Measurements from ENCODE around the gene ACBD3.

The ACBD3 gene

GRCh38 chr1:226128487-226129075, 58.0 kb downstream of the ACBD3 start:
- Histone ChIP-seq H3K27ac (peak overlapping the region in 1 of 2 donors; percentile 51), H3K4me3 (no peak overlapping the region)
- TF ChIP-seq, protein P1, sequence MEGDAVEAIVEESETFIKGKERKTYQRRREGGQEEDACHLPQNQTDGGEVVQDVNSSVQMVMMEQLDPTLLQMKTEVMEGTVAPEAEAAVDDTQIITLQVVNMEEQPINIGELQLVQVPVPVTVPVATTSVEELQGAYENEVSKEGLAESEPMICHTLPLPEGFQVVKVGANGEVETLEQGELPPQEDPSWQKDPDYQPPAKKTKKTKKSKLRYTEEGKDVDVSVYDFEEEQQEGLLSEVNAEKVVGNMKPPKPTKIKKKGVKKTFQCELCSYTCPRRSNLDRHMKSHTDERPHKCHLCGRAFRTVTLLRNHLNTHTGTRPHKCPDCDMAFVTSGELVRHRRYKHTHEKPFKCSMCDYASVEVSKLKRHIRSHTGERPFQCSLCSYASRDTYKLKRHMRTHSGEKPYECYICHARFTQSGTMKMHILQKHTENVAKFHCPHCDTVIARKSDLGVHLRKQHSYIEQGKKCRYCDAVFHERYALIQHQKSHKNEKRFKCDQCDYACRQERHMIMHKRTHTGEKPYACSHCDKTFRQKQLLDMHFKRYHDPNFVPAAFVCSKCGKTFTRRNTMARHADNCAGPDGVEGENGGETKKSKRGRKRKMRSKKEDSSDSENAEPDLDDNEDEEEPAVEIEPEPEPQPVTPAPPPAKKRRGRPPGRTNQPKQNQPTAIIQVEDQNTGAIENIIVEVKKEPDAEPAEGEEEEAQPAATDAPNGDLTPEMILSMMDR (IDR thresholded peaks at IDR 0.05) = no peak
- no peak for DNase-seq (ENCODE audit: low spot score)

GRCh38 chr1:226126824-226127569, 59.5 kb downstream of the ACBD3 start:
- H3K27ac ChIP-seq = no peak overlapping the region
- peak; percentile 62 for DNase-seq (ENCODE audit: low spot score)

DNA sequence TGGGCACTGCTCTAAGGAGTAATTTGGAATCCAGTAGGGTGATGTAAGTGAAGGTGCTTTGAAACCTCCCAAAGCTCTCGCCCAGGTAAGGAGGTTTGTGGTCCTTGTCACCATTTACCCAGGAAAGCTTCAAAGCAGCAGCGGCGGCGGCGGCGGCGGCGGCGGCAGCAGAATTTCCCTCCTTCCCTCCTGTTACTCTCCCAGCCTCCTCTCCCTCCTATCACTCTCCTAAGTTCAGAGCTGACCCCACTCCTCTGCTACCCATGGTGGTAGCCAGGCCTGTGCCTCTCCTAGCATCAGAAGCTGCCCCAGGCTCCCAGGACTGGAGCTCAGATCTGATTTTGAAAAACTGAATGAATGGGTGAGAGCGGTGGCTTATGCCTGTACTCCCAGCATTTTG, 60.7 kb downstream of the ACBD3 start:
- DNase-seq (ENCODE audit: low spot score) = peak; percentile 36
- Histone ChIP-seq H3K27ac (no peak overlapping the region), H3K4me3 (no peak overlapping the region)
- TF ChIP-seq, protein P1 (IDR thresholded peaks at IDR 0.05) = no peak

More at GRCh38 chr1:226126824-226127569, 59.5 kb downstream of the ACBD3 start:
- H3K4me3 ChIP-seq = no peak overlapping the region
- TF ChIP-seq, protein P1 (IDR thresholded peaks at IDR 0.05) = no peak

GRCh38 chr1:226125097-226125630, 61.4 kb downstream of the ACBD3 start:
- Histone ChIP-seq H3K27ac (no peak overlapping the region), H3K4me3 (no peak overlapping the region)
- TF ChIP-seq, protein P1 (IDR thresholded peaks at IDR 0.05) = peak; percentile 92
- peak; percentile 86 for DNase-seq (ENCODE audit: low spot score)

- H3K27ac ChIP-seq = no peak overlapping the region
- DNase-seq (ENCODE audit: low spot score) = peak; percentile 67
- H3K4me3 ChIP-seq = no peak overlapping the region
- TF ChIP-seq, protein P1 (IDR thresholded peaks at IDR 0.05) = no peak
Observed at GRCh38 chr1:226123591-226124471, 62.7 kb downstream of the ACBD3 start.

- DNase-seq (ENCODE audit: low spot score) = no peak
- Histone ChIP-seq H3K4me3 (no peak overlapping the region), H3K27ac (no peak overlapping the region)
- TF ChIP-seq, protein P1 (IDR thresholded peaks at IDR 0.05) = no peak
Observed at GRCh38 chr1:226123212-226123560, 63.4 kb downstream of the ACBD3 start.

All from coronary artery (tissue), 2 donors.